ENCODE measurements around the gene PABPC4L.

The PABPC4L gene

DNA sequence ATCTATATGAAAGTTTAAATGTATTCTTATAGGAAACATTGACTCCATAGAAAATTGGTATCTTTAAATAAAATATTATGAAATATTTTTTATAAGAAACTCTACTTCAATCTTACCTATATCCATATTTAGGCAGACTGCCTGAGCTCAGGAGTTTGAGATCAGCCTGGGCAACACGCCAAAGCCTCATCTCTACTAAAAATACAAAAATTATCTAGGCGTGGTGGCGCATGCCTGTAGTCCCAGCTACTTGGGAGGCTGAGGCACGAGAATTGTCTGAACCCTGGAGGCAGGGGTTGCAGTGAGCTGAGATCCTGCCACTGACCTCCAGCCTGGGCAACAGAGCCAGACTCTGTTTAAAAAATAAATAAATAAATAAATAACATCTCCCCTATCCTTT lies 47.5 kb downstream of the PABPC4L start:
- no peak for DNase-seq (ENCODE audit: low read depth)
- no peak overlapping the region for H3K4me3 ChIP-seq (replicated peaks; ENCODE audit: low read depth, low read length)
- TF ChIP-seq CTCF (IDR thresholded peaks at IDR 0.05; ENCODE audit: low read length, missing control alignments): no peak

DNA sequence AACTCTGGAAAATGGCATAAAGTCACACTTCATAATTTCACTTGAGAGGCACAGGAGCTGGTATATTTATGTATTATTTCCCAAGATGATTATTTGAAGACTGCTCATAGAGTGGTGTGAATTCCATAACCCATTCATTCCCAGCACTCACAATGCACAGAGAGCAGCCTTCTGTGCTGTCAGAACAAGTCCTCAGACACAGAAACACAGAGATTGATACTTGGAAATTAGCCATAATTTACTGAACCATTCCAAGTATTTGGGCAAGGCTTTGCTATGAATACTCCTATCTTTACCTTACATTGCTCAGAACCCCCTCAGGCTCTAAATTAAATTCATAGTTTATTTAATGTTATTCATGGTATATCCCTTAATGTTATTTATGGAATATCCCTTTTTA lies 53.6 kb downstream of the PABPC4L start:
- no peak for DNase-seq (ENCODE audit: low read depth)
- TF ChIP-seq CTCF (IDR thresholded peaks at IDR 0.05; ENCODE audit: low read length, missing control alignments): no peak
- no peak overlapping the region for H3K4me3 ChIP-seq (replicated peaks; ENCODE audit: low read depth, low read length)

All from fibroblast of pulmonary artery (primary cell).